Esophagus muscularis mucosa (tissue), 3 donors: ENCODE results near the gene BCKDHB.

Experiments
- CTCF ChIP-seq, 3 experiments: fragments of 200-600 bp in 2 of 3; fragments of 450-650 bp in 1 of 3; sonication (generic) in 2 of 3; IDR thresholded peaks; one replicate each; pipeline ENCODE4 v1.5.1; 2017 to 2019; ENCODE audit warnings: antibody characterized with exemption in 3 of 3, mild to moderate bottlenecking in 2 of 3, moderate library complexity in 1 of 3
- POLR2AphosphoS5 ChIP-seq, 2 donors: sonication (generic); formaldehyde crosslinking; IDR thresholded peaks; one replicate each; pipeline ENCODE4 v1.6.1; 2017; ENCODE audit warnings: antibody characterized with exemption in 2 of 2

- TF ChIP-seq CTCF (IDR thresholded peaks at IDR 0.05) (no peak), POLR2AphosphoS5 (IDR thresholded peaks at IDR 0.05) (no peak)
Measured at GRCh38 chr6:80348263-80348662, 241.8 kb downstream of the BCKDHB start.
